ENCODE data around the gene POLD4. TPM values are rescaled to one million over a fixed set of nuclear protein-coding genes. Genes with fewer than 3 reads are reported as not detected.

Gene POLD4
- total RNA-seq, 1 experiment from 2014 or later: 19.5 TPM

- Histone ChIP-seq H3K9me3 (ENCODE audit: control insufficient read depth, low read depth, low read length) (no peaks in the 10 kb centered on the region), H3K23me2 (ENCODE audit: insufficient read length, low read depth, low read length, poor library complexity, severe bottlenecking) (peaks cover 14% of the 10 kb centered on the region), H4K20me1 (ENCODE audit: control insufficient read depth, insufficient read depth, insufficient read length) (no peaks in the 10 kb centered on the region), H2BK5ac (ENCODE audit: insufficient read length, low read length) (no peak overlapping the region), H3K23ac (ENCODE audit: insufficient read length, low read depth, low read length) (no peak overlapping the region), H3K9ac (ENCODE audit: extremely low read depth, insufficient read length, low read length) (no peak overlapping the region), H3K4me2 (ENCODE audit: insufficient read depth, insufficient read length, low read length) (no peak overlapping the region), H2BK15ac (ENCODE audit: low read depth, low read length) (no peak overlapping the region), H4K91ac (ENCODE audit: insufficient read length, low read depth, low read length) (no peak overlapping the region), H3T11ph (ENCODE audit: low read length) (no peak overlapping the region), H3K56ac (ENCODE audit: insufficient read length, low read depth, low read length) (no peak overlapping the region), H3K27me3 (ENCODE audit: insufficient read depth, low read length) (no peaks in the 10 kb centered on the region), H2BK12ac (ENCODE audit: insufficient read length, low read depth, low read length) (no peak overlapping the region), H3K27ac (ENCODE audit: insufficient read length, low read depth, low read length) (no peak overlapping the region), H2AFZ (ENCODE audit: low read length) (no peak overlapping the region), H2AK5ac (ENCODE audit: insufficient read length, low read length) (no peak overlapping the region), H4K5ac (ENCODE audit: insufficient read length, low read depth, low read length) (no peak overlapping the region), H3K4me1 (ENCODE audit: insufficient read depth, low read length) (no peaks in the 10 kb centered on the region), H3K18ac (ENCODE audit: insufficient read length, low read depth, low read length) (no peak overlapping the region), H3K79me1 (ENCODE audit: insufficient read depth, low read depth, low read length, poor library complexity, severe bottlenecking) (no peaks in the 10 kb centered on the region), H2BK120ac (ENCODE audit: low read depth, low read length, poor library complexity, severe bottlenecking) (no peak overlapping the region), H4K8ac (replicated peaks; ENCODE audit: insufficient read length, low read depth, low read length) (no peak overlapping the region), H3K79me2 (ENCODE audit: insufficient read depth, low read length) (no peaks in the 10 kb centered on the region), H3K14ac (ENCODE audit: insufficient read depth, low read length) (no peak overlapping the region), H3K4ac (ENCODE audit: low read depth, low read length) (no peak overlapping the region), H2BK20ac (ENCODE audit: low read depth, low read length, poor library complexity, severe bottlenecking) (no peak overlapping the region)
- Mint-ChIP-seq H3K27me3 (ENCODE audit: low read depth) (peaks cover 19% of the 10 kb centered on the region), H3K4me1 (peaks cover 37 to 47% of the 10 kb centered on the region in 2 experiments), H3K36me3 (ENCODE audit: insufficient read depth in 1 of 3, low read depth in 3 of 3) (no peaks in the 10 kb centered on the region), H3K4me3 (0 out of 5 replicates have a peak overlapping the region, but pooled peaks of 1 of the 2 experiments have one; percentile 17), H3K27ac (no peak overlapping the region), H3K9me3 (no peaks in the 10 kb centered on the region)
- no peak for TF ChIP-seq CTCF (conservative IDR thresholded peaks at IDR 0.05)
- WGBS (ENCODE audit: extremely low coverage, insufficient read length, low lambda C conversion rate): no CpG with 5 or more reads among the region's 4 CpGs
- no peak for DNase-seq
These were observed 2.5 kb upstream of the POLD4 start for GRCh38 chr11:67355794-67356386.

Measured in H9 (cell line).